Neuronal stem cell (in vitro differentiated cells): ENCODE results near the gene KLF4.

Source experiments
- DNase-seq: peaks from one replicate; pipeline ENCODE4 v3.0.0-alpha.2; 2013; ENCODE audit warnings: low spot score
- H2AFZ ChIP-seq: one replicate; pipeline ENCODE4 v1.6.1; 2013; ENCODE audit warnings: mild to moderate bottlenecking, low read length, inconsistent platforms
- H2AK5ac ChIP-seq: 2 replicates; pipeline ENCODE4 v1.6.1; 2013; ENCODE audit warnings: low read depth, mild to moderate bottlenecking, inconsistent platforms, low read length, moderate library complexity, mixed read lengths
- H2BK120ac ChIP-seq: 2 replicates; pipeline ENCODE4 v1.6.1; 2013; ENCODE audit warnings: low read depth, mild to moderate bottlenecking, inconsistent platforms, low read length, moderate library complexity, mixed read lengths
- H2BK12ac ChIP-seq: one replicate; pipeline ENCODE4 v1.6.1; 2013; ENCODE audit warnings: low read length, inconsistent platforms
- H2BK15ac ChIP-seq: 2 replicates; pipeline ENCODE4 v1.6.1; 2013; ENCODE audit warnings: mild to moderate bottlenecking, low read length, inconsistent platforms, mixed read lengths
- H2BK5ac ChIP-seq: one replicate; pipeline ENCODE4 v1.6.1; 2013; ENCODE audit warnings: inconsistent platforms, mild to moderate bottlenecking, low read length, moderate library complexity
- H3K14ac ChIP-seq: one replicate; pipeline ENCODE4 v1.6.1; 2013; ENCODE audit warnings: low read length, inconsistent platforms
- H3K18ac ChIP-seq: 2 replicates; pipeline ENCODE4 v1.6.1; 2013; ENCODE audit warnings: low read length, inconsistent platforms
- H3K23ac ChIP-seq: 2 replicates; pipeline ENCODE4 v1.6.1; 2013; ENCODE audit warnings: low read depth, mild to moderate bottlenecking, mixed read lengths, low read length, inconsistent platforms; ENCODE audit not compliant: poor library complexity
- H3K27ac ChIP-seq: replicated peaks from 3 replicates; pipeline ENCODE4 v1.5.1; 2013; ENCODE audit warnings: low read length, inconsistent platforms
- H3K27me3 ChIP-seq, 3 experiments: 2 replicates each; pipeline ENCODE4 v1.6.1; 2013; ENCODE audit warnings: low read length in 3 of 3, mild to moderate bottlenecking in 2 of 3, inconsistent platforms in 1 of 3, low read depth in 1 of 3, mixed read lengths in 1 of 3, moderate library complexity in 1 of 3; ENCODE audit not compliant: control insufficient read depth in 3 of 3, insufficient read depth in 3 of 3
- H3K36me3 ChIP-seq, 2 donors: replicated peaks in 1 of 2; 2 replicates each; pipeline ENCODE4 v1.6.1; 2013; ENCODE audit warnings: low read length in 2 of 2; ENCODE audit not compliant: control insufficient read depth in 2 of 2, insufficient read depth in 2 of 2
- H3K4ac ChIP-seq: 2 replicates; pipeline ENCODE4 v1.6.1; 2013; ENCODE audit warnings: inconsistent platforms, mild to moderate bottlenecking, low read length, moderate library complexity
- H3K4me1 ChIP-seq, 2 donors: 1 replicate in 1 of 2; 2 replicates in 1 of 2; pipeline ENCODE4 v1.6.1; 2013; ENCODE audit warnings: low read length in 2 of 2, low read depth in 1 of 2; ENCODE audit not compliant: control insufficient read depth in 2 of 2, insufficient read depth in 1 of 2
- H3K4me2 ChIP-seq: one replicate; pipeline ENCODE4 v1.6.1; 2013; ENCODE audit warnings: mild to moderate bottlenecking, low read length, inconsistent platforms; ENCODE audit not compliant: insufficient read depth, poor library complexity, severe bottlenecking
- H3K4me3 ChIP-seq, 2 donors: 2 replicates each; pipeline ENCODE4 v1.5.1; 2013; ENCODE audit warnings: low read length in 2 of 2, mild to moderate bottlenecking in 2 of 2, inconsistent platforms in 1 of 2, moderate library complexity in 1 of 2
- H3K79me1 ChIP-seq: one replicate; pipeline ENCODE4 v1.6.1; 2013; ENCODE audit warnings: low read depth, mild to moderate bottlenecking, inconsistent platforms, low read length, moderate library complexity
- H3K9ac ChIP-seq: one replicate; pipeline ENCODE4 v1.6.1; 2013; ENCODE audit warnings: mild to moderate bottlenecking, low read depth, low read length, inconsistent platforms; ENCODE audit not compliant: poor library complexity
- H3K9me3 ChIP-seq, 2 donors: replicated peaks in 1 of 2; 2 replicates each; pipeline versions ENCODE3 to v1.6.1; 2013; ENCODE audit warnings: low read length in 2 of 2, mild to moderate bottlenecking in 2 of 2, inconsistent platforms in 1 of 2, low read depth in 1 of 2, mixed read lengths in 1 of 2, moderate library complexity in 1 of 2; ENCODE audit not compliant: control insufficient read depth in 2 of 2, insufficient read depth in 1 of 2
- H4K8ac ChIP-seq: one replicate; pipeline ENCODE4 v1.6.1; 2013; ENCODE audit warnings: low read depth, mild to moderate bottlenecking, inconsistent platforms, low read length, moderate library complexity
- H4K91ac ChIP-seq: one replicate; pipeline ENCODE4 v1.6.1; 2013; ENCODE audit warnings: low read length, low read depth, mild to moderate bottlenecking, inconsistent platforms; ENCODE audit not compliant: poor library complexity
- WGBS, 2 donors: extraction: QIAGEN DNeasy Blood & Tissue Kit; methylation state at CpG; one replicate each; pipeline ENCODE4 v1.1.7; 2013; ENCODE audit warnings: missing lambda C conversion rate in 2 of 2, mixed read lengths in 1 of 2; ENCODE audit not compliant: insufficient read length in 2 of 2, insufficient replicate concordance in 1 of 2; ENCODE audit errors: extremely low coverage in 2 of 2; 5-methylcytosine and 5-hydroxymethylcytosine counted together

Gene KLF4

GRCh38 chr9:107472581-107473340 is 16.8 kb downstream of the KLF4 start:
- peak overlapping the region; percentile 72 for H3K27ac ChIP-seq
- WGBS, 2 donors = no CpG with 5 or more reads among the region's 9 CpGs

GRCh38 chr9:107471552-107471951 is 18.0 kb downstream of the KLF4 start:
- Histone ChIP-seq H3K36me3 (no peaks in the 10 kb centered on the region), H3K18ac (no peak overlapping the region), H3K4ac (no peak overlapping the region), H3K9me3 (peaks cover 0 to 2% of the 10 kb centered on the region in 2 donors), H2BK120ac (no peak overlapping the region), H2BK15ac (no peak overlapping the region), H3K4me3 (no peak overlapping the region), H3K4me2 (no peak overlapping the region), H3K79me1 (no peaks in the 10 kb centered on the region), H3K9ac (no peak overlapping the region), H2BK5ac (no peak overlapping the region), H2AFZ (no peak overlapping the region), H4K91ac (no peak overlapping the region), H3K27ac (no peak overlapping the region), H4K8ac (no peak overlapping the region), H3K23ac (no peak overlapping the region), H3K4me1 (no peaks in the 10 kb centered on the region), H3K14ac (no peak overlapping the region), H2AK5ac (no peak overlapping the region), H3K27me3 (peaks cover 0 to 12% (median 0%) of the 10 kb centered on the region in 3 experiments), H2BK12ac (peak overlapping the region; percentile 30)
- no peak for DNase-seq
- no CpG with 5 or more reads among the region's 6 CpGs for WGBS, 2 donors

More at GRCh38 chr9:107472581-107473340, 16.8 kb downstream of the KLF4 start:
- Histone ChIP-seq H3K79me1 (no peaks in the 10 kb centered on the region), H3K9ac (no peak overlapping the region), H4K8ac (no peak overlapping the region), H2BK5ac (no peak overlapping the region), H3K36me3 (no peaks in the 10 kb centered on the region), H2BK120ac (no peak overlapping the region), H3K4me1 (no peaks in the 10 kb centered on the region), H3K23ac (no peak overlapping the region), H4K91ac (no peak overlapping the region), H3K9me3 (peaks cover 0 to 2% of the 10 kb centered on the region in 2 donors), H2AK5ac (no peak overlapping the region), H3K4me3 (no peak overlapping the region), H3K14ac (no peak overlapping the region), H3K27me3 (no peaks in the 10 kb centered on the region), H2BK15ac (no peak overlapping the region), H3K18ac (no peak overlapping the region), H2BK12ac (no peak overlapping the region), H3K4ac (no peak overlapping the region), H2AFZ (no peak overlapping the region), H3K4me2 (no peak overlapping the region)
- DNase-seq = peak; percentile 58

GRCh38 chr9:107467416-107467815 is 22.2 kb downstream of the KLF4 start:
- Histone ChIP-seq H4K8ac (no peak overlapping the region), H2AK5ac (no peak overlapping the region), H3K9me3 (peaks cover 0 to 2% of the 10 kb centered on the region in 2 donors), H3K27me3 (peaks cover 0 to 36% (median 12%) of the 10 kb centered on the region in 3 experiments), H2BK120ac (no peak overlapping the region), H2BK15ac (no peak overlapping the region), H3K14ac (no peak overlapping the region), H4K91ac (no peak overlapping the region), H3K4me3 (no peak overlapping the region), H3K4me2 (no peak overlapping the region), H3K79me1 (no peaks in the 10 kb centered on the region), H3K36me3 (no peaks in the 10 kb centered on the region), H3K27ac (no peak overlapping the region), H3K4ac (no peak overlapping the region), H2BK5ac (no peak overlapping the region), H2AFZ (no peak overlapping the region), H2BK12ac (no peak overlapping the region), H3K9ac (no peak overlapping the region), H3K23ac (no peak overlapping the region), H3K4me1 (peaks cover 0 to 3% of the 10 kb centered on the region in 2 donors), H3K18ac (no peak overlapping the region)
- DNase-seq = no peak
- no CpG with 5 or more reads among the region's 1 CpG for WGBS, 2 donors

- Histone ChIP-seq H3K4me2 (no peak overlapping the region), H2AK5ac (no peak overlapping the region), H3K79me1 (no peaks in the 10 kb centered on the region), H4K91ac (no peak overlapping the region), H3K27ac (no peak overlapping the region), H2BK5ac (no peak overlapping the region), H3K27me3 (peaks cover 0 to 36% (median 12%) of the 10 kb centered on the region in 3 experiments), H3K18ac (no peak overlapping the region), H3K4ac (no peak overlapping the region), H3K9ac (no peak overlapping the region), H2BK120ac (no peak overlapping the region), H3K9me3 (peaks cover 0 to 2% of the 10 kb centered on the region in 2 donors), H2BK15ac (no peak overlapping the region), H3K4me1 (peaks cover 0 to 3% of the 10 kb centered on the region in 2 donors), H3K14ac (no peak overlapping the region), H3K36me3 (no peaks in the 10 kb centered on the region), H2AFZ (no peak overlapping the region), H4K8ac (no peak overlapping the region), H3K4me3 (no peak overlapping the region), H2BK12ac (no peak overlapping the region), H3K23ac (no peak overlapping the region)
- DNase-seq = no peak
- no CpG with 5 or more reads among the region's 2 CpGs for WGBS, 2 donors
These were observed 22.7 kb downstream of the KLF4 start for GRCh38 chr9:107466826-107467225.
